ENCODE measurements around the gene TBR1.

Gene TBR1

GRCh38 chr2:161407597-161407996 lies 8.5 kb upstream of the TBR1 start:
- TF ChIP-seq USF1 (IDR thresholded peaks at IDR 0.05) (no peak), YY1 (IDR thresholded peaks at IDR 0.05; ENCODE audit: low read depth) (no peak), EP300 (IDR thresholded peaks at IDR 0.05; ENCODE audit: borderline replicate concordance) (no peak), TAF1 (IDR thresholded peaks at IDR 0.05; ENCODE audit: low read depth) (no peak), ZBTB7A (IDR thresholded peaks at IDR 0.05; ENCODE audit: low read depth) (no peak), EGR1 (IDR thresholded peaks at IDR 0.05) (no peak), RAD21 (IDR thresholded peaks at IDR 0.05; ENCODE audit: low read depth) (no peak), NFIC (IDR thresholded peaks at IDR 0.05) (no peak), FOXM1 (IDR thresholded peaks at IDR 0.05; ENCODE audit: borderline replicate concordance, low read depth) (no peak), CREB1 (IDR thresholded peaks at IDR 0.05; ENCODE audit: low read depth) (no peak), TCF12 (IDR thresholded peaks at IDR 0.05; ENCODE audit: low read depth) (no peak), CEBPB (IDR thresholded peaks at IDR 0.05) (no peak), REST (IDR thresholded peaks at IDR 0.05; ENCODE audit: low read depth) (no peak), TEAD4 (IDR thresholded peaks at IDR 0.05) (no peak), MAX (IDR thresholded peaks at IDR 0.05) (no peak)

GRCh38 chr2:161409308-161409907 lies 6.7 kb upstream of the TBR1 start:
- TF ChIP-seq TCF12 (IDR thresholded peaks at IDR 0.05; ENCODE audit: low read depth) = no peak
- TF ChIP-seq ZBTB7A (IDR thresholded peaks at IDR 0.05; ENCODE audit: low read depth) = no peak
- TF ChIP-seq NFIC (IDR thresholded peaks at IDR 0.05) = no peak
- TF ChIP-seq RAD21 (IDR thresholded peaks at IDR 0.05; ENCODE audit: low read depth) = no peak
- TF ChIP-seq FOXM1 (IDR thresholded peaks at IDR 0.05; ENCODE audit: borderline replicate concordance, low read depth) = no peak
- no peak for TF ChIP-seq MAX (IDR thresholded peaks at IDR 0.05)

- TF ChIP-seq TEAD4 (IDR thresholded peaks at IDR 0.05) (no peak), TCF12 (IDR thresholded peaks at IDR 0.05; ENCODE audit: low read depth) (no peak), MAX (IDR thresholded peaks at IDR 0.05) (no peak), RAD21 (IDR thresholded peaks at IDR 0.05; ENCODE audit: low read depth) (no peak), REST (IDR thresholded peaks at IDR 0.05; ENCODE audit: low read depth) (no peak), FOXM1 (IDR thresholded peaks at IDR 0.05; ENCODE audit: borderline replicate concordance, low read depth) (no peak), USF1 (IDR thresholded peaks at IDR 0.05) (no peak), CREB1 (IDR thresholded peaks at IDR 0.05; ENCODE audit: low read depth) (no peak), EGR1 (IDR thresholded peaks at IDR 0.05) (no peak)
These were observed 3.8 kb upstream of the TBR1 start for GRCh38 chr2:161412346-161412745.

GRCh38 chr2:161414042-161415033 lies 1.8 kb upstream of the TBR1 start:
- TF ChIP-seq EP300 (IDR thresholded peaks at IDR 0.05; ENCODE audit: borderline replicate concordance) (no peak), CREB1 (IDR thresholded peaks at IDR 0.05; ENCODE audit: low read depth) (no peak), REST (IDR thresholded peaks at IDR 0.05; ENCODE audit: low read depth) (no peak), TEAD4 (IDR thresholded peaks at IDR 0.05) (no peak), RAD21 (IDR thresholded peaks at IDR 0.05; ENCODE audit: low read depth) (no peak), NFIC (IDR thresholded peaks at IDR 0.05) (no peak), FOXM1 (IDR thresholded peaks at IDR 0.05; ENCODE audit: borderline replicate concordance, low read depth) (no peak), CEBPB (IDR thresholded peaks at IDR 0.05) (no peak), TCF12 (IDR thresholded peaks at IDR 0.05; ENCODE audit: low read depth) (0 out of 2 replicates have a peak, but pooled peaks have one; percentile 28), EGR1 (IDR thresholded peaks at IDR 0.05) (no peak), MAX (IDR thresholded peaks at IDR 0.05) (peak; percentile 44; the same call in 1 of the 2 replicates), USF1 (IDR thresholded peaks at IDR 0.05) (no peak), ZBTB7A (IDR thresholded peaks at IDR 0.05; ENCODE audit: low read depth) (no peak), YY1 (IDR thresholded peaks at IDR 0.05; ENCODE audit: low read depth) (no peak), TAF1 (IDR thresholded peaks at IDR 0.05; ENCODE audit: low read depth) (peak; percentile 27; the same call in 1 of the 2 replicates)

Data from Ishikawa (cell line).